H1 (cell line): ENCODE results near the gene UBA6. TPM values are rescaled to one million over a fixed set of nuclear protein-coding genes. Genes with fewer than 3 reads are reported as not detected.

Experiments
- polyA plus RNA-seq, 7 experiments: library from polyadenylated mRNA; depleted of rRNA in 3 of 7; stranded (reverse) in 5 of 7; unstranded in 2 of 7; fragments of >200 nt in 5 of 7; fragments of 200-250 nt in 2 of 7; gene quantifications; 1 replicate in 5 of 7; 2 replicates in 1 of 7; 4 replicates in 1 of 7; pipeline versions ENCODE4 v1.2.1 to v1.2.3, GENCODE V29; 2011 to 2013; ENCODE audit warnings: missing spikeins in 2 of 7, mixed read lengths in 2 of 7
- total RNA-seq: library from RNA; stranded (reverse); fragmentation: NEBNext Ultra II Directional; extraction: Animal tissue kit (Norgen Biotek cat#: 25700); gene quantifications from 2 replicates; pipeline ENCODE4 v1.2.1, GENCODE V29; 2021
- TF ChIP-seq, protein P1 (sequence below): fragments of 300-600 bp; sonication (generic); IDR thresholded peaks from 2 replicates; pipeline ENCODE4 v1.7.1; 2012; ENCODE audit warnings: low read length, moderate library complexity, mild to moderate bottlenecking, inconsistent platforms; ENCODE audit not compliant: insufficient replicate concordance

UBA6 gene
- total and polyA plus RNA-seq, 2 of the 8 experiments (the other 6 are each of a cell fraction or from before 2014, with no cell fraction given) = 17.4 to 74.3 TPM

DNA sequence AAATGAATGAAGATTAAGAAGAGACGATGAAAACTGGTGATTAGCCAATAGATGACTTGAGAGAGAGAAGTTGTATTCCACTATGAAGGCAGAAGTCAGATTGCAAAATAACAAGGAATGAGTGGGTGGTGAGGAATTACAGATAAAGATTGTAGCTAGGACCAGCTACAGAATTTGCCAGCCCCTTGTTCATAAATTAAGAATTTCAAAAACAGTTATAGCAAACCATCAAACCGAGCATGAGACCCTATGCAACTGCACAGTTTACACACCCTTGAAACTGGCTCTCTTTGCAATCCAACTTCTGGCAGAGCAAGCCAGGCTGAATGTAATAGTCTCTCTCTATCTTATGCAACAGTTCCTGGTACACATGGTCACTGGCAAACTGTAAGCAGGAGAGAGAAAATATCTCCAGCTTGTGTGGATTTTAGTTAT is 107.2 kb downstream of the UBA6 start (continued):
- TF ChIP-seq, protein P1, sequence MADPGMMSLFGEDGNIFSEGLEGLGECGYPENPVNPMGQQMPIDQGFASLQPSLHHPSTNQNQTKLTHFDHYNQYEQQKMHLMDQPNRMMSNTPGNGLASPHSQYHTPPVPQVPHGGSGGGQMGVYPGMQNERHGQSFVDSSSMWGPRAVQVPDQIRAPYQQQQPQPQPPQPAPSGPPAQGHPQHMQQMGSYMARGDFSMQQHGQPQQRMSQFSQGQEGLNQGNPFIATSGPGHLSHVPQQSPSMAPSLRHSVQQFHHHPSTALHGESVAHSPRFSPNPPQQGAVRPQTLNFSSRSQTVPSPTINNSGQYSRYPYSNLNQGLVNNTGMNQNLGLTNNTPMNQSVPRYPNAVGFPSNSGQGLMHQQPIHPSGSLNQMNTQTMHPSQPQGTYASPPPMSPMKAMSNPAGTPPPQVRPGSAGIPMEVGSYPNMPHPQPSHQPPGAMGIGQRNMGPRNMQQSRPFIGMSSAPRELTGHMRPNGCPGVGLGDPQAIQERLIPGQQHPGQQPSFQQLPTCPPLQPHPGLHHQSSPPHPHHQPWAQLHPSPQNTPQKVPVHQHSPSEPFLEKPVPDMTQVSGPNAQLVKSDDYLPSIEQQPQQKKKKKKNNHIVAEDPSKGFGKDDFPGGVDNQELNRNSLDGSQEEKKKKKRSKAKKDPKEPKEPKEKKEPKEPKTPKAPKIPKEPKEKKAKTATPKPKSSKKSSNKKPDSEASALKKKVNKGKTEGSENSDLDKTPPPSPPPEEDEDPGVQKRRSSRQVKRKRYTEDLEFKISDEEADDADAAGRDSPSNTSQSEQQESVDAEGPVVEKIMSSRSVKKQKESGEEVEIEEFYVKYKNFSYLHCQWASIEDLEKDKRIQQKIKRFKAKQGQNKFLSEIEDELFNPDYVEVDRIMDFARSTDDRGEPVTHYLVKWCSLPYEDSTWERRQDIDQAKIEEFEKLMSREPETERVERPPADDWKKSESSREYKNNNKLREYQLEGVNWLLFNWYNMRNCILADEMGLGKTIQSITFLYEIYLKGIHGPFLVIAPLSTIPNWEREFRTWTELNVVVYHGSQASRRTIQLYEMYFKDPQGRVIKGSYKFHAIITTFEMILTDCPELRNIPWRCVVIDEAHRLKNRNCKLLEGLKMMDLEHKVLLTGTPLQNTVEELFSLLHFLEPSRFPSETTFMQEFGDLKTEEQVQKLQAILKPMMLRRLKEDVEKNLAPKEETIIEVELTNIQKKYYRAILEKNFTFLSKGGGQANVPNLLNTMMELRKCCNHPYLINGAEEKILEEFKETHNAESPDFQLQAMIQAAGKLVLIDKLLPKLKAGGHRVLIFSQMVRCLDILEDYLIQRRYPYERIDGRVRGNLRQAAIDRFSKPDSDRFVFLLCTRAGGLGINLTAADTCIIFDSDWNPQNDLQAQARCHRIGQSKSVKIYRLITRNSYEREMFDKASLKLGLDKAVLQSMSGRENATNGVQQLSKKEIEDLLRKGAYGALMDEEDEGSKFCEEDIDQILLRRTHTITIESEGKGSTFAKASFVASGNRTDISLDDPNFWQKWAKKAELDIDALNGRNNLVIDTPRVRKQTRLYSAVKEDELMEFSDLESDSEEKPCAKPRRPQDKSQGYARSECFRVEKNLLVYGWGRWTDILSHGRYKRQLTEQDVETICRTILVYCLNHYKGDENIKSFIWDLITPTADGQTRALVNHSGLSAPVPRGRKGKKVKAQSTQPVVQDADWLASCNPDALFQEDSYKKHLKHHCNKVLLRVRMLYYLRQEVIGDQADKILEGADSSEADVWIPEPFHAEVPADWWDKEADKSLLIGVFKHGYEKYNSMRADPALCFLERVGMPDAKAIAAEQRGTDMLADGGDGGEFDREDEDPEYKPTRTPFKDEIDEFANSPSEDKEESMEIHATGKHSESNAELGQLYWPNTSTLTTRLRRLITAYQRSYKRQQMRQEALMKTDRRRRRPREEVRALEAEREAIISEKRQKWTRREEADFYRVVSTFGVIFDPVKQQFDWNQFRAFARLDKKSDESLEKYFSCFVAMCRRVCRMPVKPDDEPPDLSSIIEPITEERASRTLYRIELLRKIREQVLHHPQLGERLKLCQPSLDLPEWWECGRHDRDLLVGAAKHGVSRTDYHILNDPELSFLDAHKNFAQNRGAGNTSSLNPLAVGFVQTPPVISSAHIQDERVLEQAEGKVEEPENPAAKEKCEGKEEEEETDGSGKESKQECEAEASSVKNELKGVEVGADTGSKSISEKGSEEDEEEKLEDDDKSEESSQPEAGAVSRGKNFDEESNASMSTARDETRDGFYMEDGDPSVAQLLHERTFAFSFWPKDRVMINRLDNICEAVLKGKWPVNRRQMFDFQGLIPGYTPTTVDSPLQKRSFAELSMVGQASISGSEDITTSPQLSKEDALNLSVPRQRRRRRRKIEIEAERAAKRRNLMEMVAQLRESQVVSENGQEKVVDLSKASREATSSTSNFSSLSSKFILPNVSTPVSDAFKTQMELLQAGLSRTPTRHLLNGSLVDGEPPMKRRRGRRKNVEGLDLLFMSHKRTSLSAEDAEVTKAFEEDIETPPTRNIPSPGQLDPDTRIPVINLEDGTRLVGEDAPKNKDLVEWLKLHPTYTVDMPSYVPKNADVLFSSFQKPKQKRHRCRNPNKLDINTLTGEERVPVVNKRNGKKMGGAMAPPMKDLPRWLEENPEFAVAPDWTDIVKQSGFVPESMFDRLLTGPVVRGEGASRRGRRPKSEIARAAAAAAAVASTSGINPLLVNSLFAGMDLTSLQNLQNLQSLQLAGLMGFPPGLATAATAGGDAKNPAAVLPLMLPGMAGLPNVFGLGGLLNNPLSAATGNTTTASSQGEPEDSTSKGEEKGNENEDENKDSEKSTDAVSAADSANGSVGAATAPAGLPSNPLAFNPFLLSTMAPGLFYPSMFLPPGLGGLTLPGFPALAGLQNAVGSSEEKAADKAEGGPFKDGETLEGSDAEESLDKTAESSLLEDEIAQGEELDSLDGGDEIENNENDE = no peak
- TF ChIP-seq, all 59 proteins: peak for 0
